A549 treated with GW870086 at 1 μM for 4 hours (cell line): Measurements from ENCODE around the gene AKR7A2. TPM values are rescaled to one million over a fixed set of nuclear protein-coding genes. Genes with fewer than 3 reads are reported as not detected.

ENCODE experiments used
- total RNA-seq: library from RNA; stranded (reverse); fragments of 200-300 nt; extraction: Qiagen RNA extraction; gene quantifications from 5 replicates; pipeline ENCODE4 v1.2.3, GENCODE V29; 2022; ENCODE audit warnings: low read depth

AKR7A2 gene
- total RNA-seq = 35.8 to 55.0 TPM (median 50.4 TPM) in 5 replicates

GRCh38 chr1:19311931-19312781, at the start of gene AKR7A2, which contains the start of gene SLC66A1:
Gene AKR7A2 (minus strand): TSS chr1:19312144. CDS start chr1:19312124, 20 bp downstream.
Gene SLC66A1 (plus strand): TSS chr1:19312326. CDS start chr1:19317678, 5,352 bp downstream.

GRCh38 chr1:19288324-19289241, 23.4 kb downstream of the AKR7A2 start, which contains the start of gene AKR7A3:
Gene AKR7A3 (minus strand): TSS chr1:19288770. CDS start chr1:19288709, 61 bp downstream.

Other genes with a start within 250 kb of the AKR7A2 start
- 87.3 to 103 TPM (median 96.2 TPM) in 5 replicates for gene UBR4, start 101.9 kb downstream of the AKR7A2 start, total RNA-seq
- 29.4 to 36.1 TPM (median 32.8 TPM) in 5 replicates for gene EMC1, start 60.6 kb downstream of the AKR7A2 start, total RNA-seq
- 64.3 to 75.1 TPM (median 67.6 TPM) in 5 replicates for gene MRTO4, start 60.3 kb downstream of the AKR7A2 start, total RNA-seq
- 0.11 to 0.21 TPM (median 0.16 TPM) in 4 of 5 replicates, not detected in the other for gene AKR7A3, start 23.4 kb downstream of the AKR7A2 start, total RNA-seq
- 16.0 to 23.9 TPM (median 21.4 TPM) in 5 replicates for gene SLC66A1, start 182 bp upstream of the AKR7A2 start, total RNA-seq
- 226 to 247 TPM (median 237 TPM) in 5 replicates for gene CAPZB, start 173.4 kb upstream of the AKR7A2 start, total RNA-seq